Heart left ventricle (tissue), 16 donors: Measurements from ENCODE around the gene TEX36. TPM values are rescaled to one million over a fixed set of nuclear protein-coding genes. Genes with fewer than 3 reads are reported as not detected.

Experiments
- ATAC-seq, 4 donors: fragments of 200-7000 bp; cut with Tn5 transposase; one replicate each; pipeline ENCODE4 v1.9.1; 2020 to 2022; ENCODE audit warnings: moderate library complexity in 4 of 4, mild to moderate bottlenecking in 3 of 4, moderate number of reproducible peaks in 1 of 4
- DNase-seq, 5 donors: peaks; one replicate each; pipeline ENCODE4 v3.0.0-alpha.2; 2020
- H3K27ac ChIP-seq, 12 donors: fragments of 200-600 bp; sonication (generic) in 4 of 12; one replicate each; pipeline versions ENCODE4 v1.5.0 to v1.8.0; 2016 to 2022; ENCODE audit warnings: mild to moderate bottlenecking in 2 of 12
- H3K27me3 ChIP-seq, 9 donors: fragments of 200-600 bp; sonication (generic) in 2 of 9; one replicate each; pipeline versions ENCODE4 v1.5.1 to v1.8.0; 2016 to 2022; ENCODE audit warnings: mild to moderate bottlenecking in 3 of 9
- H3K36me3 ChIP-seq, 9 donors: fragments of 200-600 bp; sonication (generic) in 2 of 9; one replicate each; pipeline versions ENCODE4 v1.5.0 to v1.8.0; 2018 to 2022; ENCODE audit warnings: mild to moderate bottlenecking in 2 of 9
- H3K4me1 ChIP-seq, 12 donors: fragments of 200-600 bp; sonication (generic) in 4 of 12; one replicate each; pipeline versions ENCODE4 v1.5.0 to v1.8.0; 2016 to 2022; ENCODE audit warnings: mild to moderate bottlenecking in 3 of 12
- H3K4me3 ChIP-seq, 12 donors: fragments of 200-600 bp; sonication (generic) in 4 of 12; one replicate each; pipeline versions ENCODE4 v1.5.0 to v1.8.0; 2017 to 2022; ENCODE audit warnings: mild to moderate bottlenecking in 9 of 12, moderate library complexity in 4 of 12
- H3K9me3 ChIP-seq, 12 donors: fragments of 200-600 bp; sonication (generic) in 4 of 12; one replicate each; pipeline versions ENCODE4 v1.5.0 to v1.8.0; 2016 to 2022; ENCODE audit warnings: mild to moderate bottlenecking in 1 of 12
- POLR2A ChIP-seq, 2 donors: fragments of 450-650 bp; IDR thresholded peaks; one replicate each; pipeline ENCODE4 v1.6.1; 2017; ENCODE audit warnings: antibody characterized with exemption in 2 of 2, mild to moderate bottlenecking in 2 of 2, moderate library complexity in 2 of 2
- WGBS, 4 donors: extraction: QIAGEN DNeasy Blood & Tissue Kit in 2 of 4; methylation state at CpG; one replicate each; pipeline versions ENCODE4 v1.1.5 to v1.1.7; 2013 to 2018; 5-methylcytosine and 5-hydroxymethylcytosine counted together
- intact Hi-C, 10 donors: fragments of 100-400 bp; cut with DNase I; formaldehyde crosslinking; loops; one replicate each; pipeline versions ENCODE4 v1.11.1 to v1.14.2; 2022
- polyA plus RNA-seq, 2 donors: library from polyadenylated mRNA; stranded (reverse); fragments of 200-250 nt; gene quantifications; one replicate each; pipeline ENCODE4 v1.2.3, GENCODE V29; 2013
- total RNA-seq, 9 donors: library from RNA; depleted of rRNA in 2 of 9; stranded (reverse); fragments of >200 nt in 2 of 9; fragmentation: NEBNext Ultra II Directional in 3 of 9; extraction: Animal tissue kit (Norgen Biotek cat#: 25700) in 3 of 9; gene quantifications; one replicate each; pipeline versions ENCODE4 v1.1.0 to v1.2.4, GENCODE V29; 2016 to 2023
- TF ChIP-seq, protein P1 (sequence below), 12 donors: fragments of 200-600 bp; sonication (generic) in 4 of 12; IDR thresholded peaks; one replicate each; pipeline versions ENCODE4 v1.5.0 to v1.8.0; 2018 to 2022; ENCODE audit warnings: antibody characterized with exemption in 12 of 12, mild to moderate bottlenecking in 5 of 12
- donor health status: ischemic (EF 13 %, LVEDD 7.1; RV severe dilation, severe dysfunction).
- donor health status: healthy with polysubstance abuse.
- donor health status: DM: no; HTN: yes; CAD: no.
- donor health status: DM: no; HTN: no; CAD: no.
- donor health status: ischemic (EF 25% LVEDD 6.9; RV normal size, moderate dysfunction).
- donor health status: ischemic (EF 25% LVEDD 5.7; RV mildly dilated, moderate dysfunction).
- donor health status: healthy.
- donor health status: DM: yes; HTN: yes; CAD: no.
- donor health status: ischemic (EF 35%, LVEDD 5.7; RV mildly dilated, moderate dysfunction).
- donor health status: nonischemic (EF 11% LVEDD 7.7; RV severe dilation, severe dysfunction).
- donor health status: DM: yes; HTN: yes; CAD: no.
- donor health status: PGD.
- donor health status: ischemic (EF 29% LVEDD 5.4; RV normal size, mild dysfunction).
- donor health status: nonischemic (EF 23%, LVEDD 6.1; RV moderate dilation, normal function).

TEX36 gene
- total and polyA plus RNA-seq, 11 donors, result not detected

DNA sequence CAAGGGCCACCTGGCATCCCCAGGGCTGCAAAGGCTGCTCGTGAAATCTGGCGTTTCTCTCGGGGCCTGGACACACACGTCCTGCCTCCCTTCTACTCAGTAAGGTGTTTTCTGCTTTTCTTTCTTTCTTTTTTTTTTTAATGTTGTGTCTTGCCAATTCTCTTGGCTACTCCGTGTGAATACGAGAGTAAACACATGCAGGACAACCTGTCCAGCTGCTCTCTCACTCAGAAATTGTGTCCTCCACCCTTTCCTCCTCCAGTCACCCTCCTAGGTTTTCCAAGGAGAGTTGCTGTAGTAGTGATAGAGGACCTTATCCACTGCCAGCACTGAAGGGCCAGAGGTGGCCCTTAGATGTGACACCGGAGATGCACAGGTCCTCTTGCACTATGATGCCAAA lies 858 bp upstream of the TEX36 start:
- DNase-seq (no peak), ATAC-seq (no peak)
- Histone ChIP-seq H3K27me3 (peaks cover 0 to 25% (median 4%) of the 10 kb centered on the region in 9 donors), H3K4me3 (no peak overlapping the region), H3K27ac (no peak overlapping the region), H3K9me3 (no peaks in the 10 kb centered on the region), H3K4me1 (no peaks in the 10 kb centered on the region), H3K36me3 (no peaks in the 10 kb centered on the region)
- TF ChIP-seq POLR2A (IDR thresholded peaks at IDR 0.05), result no peak
- TF ChIP-seq, protein P1, sequence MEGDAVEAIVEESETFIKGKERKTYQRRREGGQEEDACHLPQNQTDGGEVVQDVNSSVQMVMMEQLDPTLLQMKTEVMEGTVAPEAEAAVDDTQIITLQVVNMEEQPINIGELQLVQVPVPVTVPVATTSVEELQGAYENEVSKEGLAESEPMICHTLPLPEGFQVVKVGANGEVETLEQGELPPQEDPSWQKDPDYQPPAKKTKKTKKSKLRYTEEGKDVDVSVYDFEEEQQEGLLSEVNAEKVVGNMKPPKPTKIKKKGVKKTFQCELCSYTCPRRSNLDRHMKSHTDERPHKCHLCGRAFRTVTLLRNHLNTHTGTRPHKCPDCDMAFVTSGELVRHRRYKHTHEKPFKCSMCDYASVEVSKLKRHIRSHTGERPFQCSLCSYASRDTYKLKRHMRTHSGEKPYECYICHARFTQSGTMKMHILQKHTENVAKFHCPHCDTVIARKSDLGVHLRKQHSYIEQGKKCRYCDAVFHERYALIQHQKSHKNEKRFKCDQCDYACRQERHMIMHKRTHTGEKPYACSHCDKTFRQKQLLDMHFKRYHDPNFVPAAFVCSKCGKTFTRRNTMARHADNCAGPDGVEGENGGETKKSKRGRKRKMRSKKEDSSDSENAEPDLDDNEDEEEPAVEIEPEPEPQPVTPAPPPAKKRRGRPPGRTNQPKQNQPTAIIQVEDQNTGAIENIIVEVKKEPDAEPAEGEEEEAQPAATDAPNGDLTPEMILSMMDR (IDR thresholded peaks at IDR 0.05), result no peak
- WGBS, 4 donors, result 66 to 73% (median 69%) methylated on average over 7 of the region's 7 CpGs
- intact Hi-C loops, result no loop called here

DNA sequence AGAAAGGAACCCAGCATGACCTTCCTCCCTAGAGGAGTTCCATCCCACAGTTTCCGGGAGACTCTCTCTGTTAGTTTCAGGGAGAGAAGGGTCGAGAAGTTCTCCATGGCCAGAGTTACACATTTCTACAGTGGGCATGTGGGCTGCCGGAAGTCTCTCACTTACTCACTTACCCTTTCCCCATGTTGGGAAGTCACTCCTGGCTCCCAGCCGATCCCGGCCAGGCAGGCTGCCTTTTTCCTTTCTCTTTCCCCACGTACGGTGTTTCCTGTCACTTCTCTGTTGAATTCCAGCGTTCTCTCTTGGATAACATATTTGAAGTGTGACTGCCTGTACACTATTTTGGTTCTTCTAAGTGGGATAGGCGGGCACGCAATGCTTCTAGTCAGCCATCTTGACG lies 3.5 kb downstream of the TEX36 start:
- H3K4me3 ChIP-seq, result no peak overlapping the region
- 54 to 65% (median 63%) methylated on average over 11 of the region's 11 CpGs for WGBS, 4 donors
- intact Hi-C loops, result no loop called here
- peaks cover 0 to 30% (median 6%) of the 10 kb centered on the region in 12 donors for H3K9me3 ChIP-seq
- H3K4me1 ChIP-seq, result no peaks in the 10 kb centered on the region
- no peak for TF ChIP-seq POLR2A (IDR thresholded peaks at IDR 0.05)
- TF ChIP-seq, protein P1 (IDR thresholded peaks at IDR 0.05), result no peak
- DNase-seq, result no peak
- peaks cover 0 to 22% (median 0%) of the 10 kb centered on the region in 9 donors for H3K27me3 ChIP-seq
- H3K36me3 ChIP-seq, result no peaks in the 10 kb centered on the region
- H3K27ac ChIP-seq, result no peak overlapping the region
- no peak for ATAC-seq

DNA sequence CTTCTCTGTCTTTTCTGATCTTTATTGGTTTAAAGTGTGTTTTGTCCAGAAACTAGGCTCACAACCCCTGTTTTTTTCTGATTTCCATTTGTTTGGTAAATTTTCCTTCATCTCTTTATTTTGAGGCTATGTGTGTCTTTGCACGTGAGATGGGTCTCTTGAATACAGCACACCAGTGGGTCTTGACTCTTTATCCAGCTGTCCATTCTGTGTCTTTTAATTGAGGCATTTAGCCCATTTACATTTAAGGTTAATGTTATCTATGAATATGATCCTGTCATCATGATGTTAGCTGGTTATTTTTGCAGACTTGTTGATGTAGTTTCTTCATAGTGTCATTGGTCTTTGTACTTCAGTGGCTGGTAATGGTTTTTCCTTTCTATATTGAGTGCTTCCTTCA lies 10.1 kb downstream of the TEX36 start:
- H3K27me3 ChIP-seq, result peaks cover 0 to 5% (median 0%) of the 10 kb centered on the region in 9 donors
- H3K36me3 ChIP-seq, result no peaks in the 10 kb centered on the region
- H3K4me1 ChIP-seq, result no peaks in the 10 kb centered on the region
- WGBS, 4 donors, result 69 to 83% (median 72%) methylated on average over 1 of the region's 1 CpG
- TF ChIP-seq, protein P1 (IDR thresholded peaks at IDR 0.05), result no peak
- no peak for TF ChIP-seq POLR2A (IDR thresholded peaks at IDR 0.05)
- H3K9me3 ChIP-seq, result peaks cover 0 to 44% (median 12%) of the 10 kb centered on the region in 12 donors
- DNase-seq (no peak), ATAC-seq (no peak)
- H3K27ac ChIP-seq, result no peak overlapping the region
- H3K4me3 ChIP-seq, result no peak overlapping the region
- intact Hi-C loops, result no loop called here

DNA sequence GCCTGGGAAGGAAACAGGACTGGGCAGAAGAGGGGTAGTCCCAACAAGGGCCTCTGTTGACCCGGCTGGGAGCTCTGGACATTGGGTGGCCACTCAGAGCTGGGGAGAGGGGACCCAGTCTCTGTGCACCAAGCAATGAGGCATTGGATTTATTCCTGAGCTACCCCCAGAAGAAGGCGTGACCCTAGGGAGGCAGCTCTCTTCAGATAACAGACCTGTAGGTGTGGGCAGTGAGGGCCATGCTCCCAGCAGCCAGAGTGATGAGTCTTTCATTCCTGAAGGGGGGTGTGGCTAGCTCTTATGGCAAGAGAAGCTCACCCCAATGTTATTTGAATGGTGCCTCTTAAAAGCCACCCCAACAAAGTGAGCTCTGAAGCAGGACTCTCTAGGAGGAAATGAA lies 20.4 kb downstream of the TEX36 start:
- intact Hi-C loops, result no loop called here
- DNase-seq (no peak), ATAC-seq (no peak)
- Histone ChIP-seq H3K27ac (no peak overlapping the region), H3K27me3 (no peaks in the 10 kb centered on the region), H3K4me3 (no peak overlapping the region), H3K36me3 (no peaks in the 10 kb centered on the region), H3K9me3 (peaks cover 0 to 8% (median 0%) of the 10 kb centered on the region in 12 donors), H3K4me1 (no peaks in the 10 kb centered on the region)
- 74 to 83% (median 80%) methylated on average over 2 of the region's 2 CpGs for WGBS, 4 donors
- TF ChIP-seq, protein P1 (IDR thresholded peaks at IDR 0.05), result no peak
- TF ChIP-seq POLR2A (IDR thresholded peaks at IDR 0.05), result no peak
